Pons (tissue), 1 donor: ENCODE data around the gene LRRK1.
A peak's percentile ranks its signal among the peaks of the same experiment; 100 is the strongest.

Source experiments
- DNase-seq: peaks from one replicate; pipeline ENCODE4 v3.0.0-alpha.2; 2016; ENCODE audit warnings: low spot score

LRRK1 gene

GRCh38 chr15:100909989-100910955 lies 8.9 kb upstream of the LRRK1 start:
- no peak for DNase-seq

GRCh38 chr15:100911086-100911485 lies 8.1 kb upstream of the LRRK1 start:
- DNase-seq: no peak

- DNase-seq: no peak
These were observed 5.2 kb upstream of the LRRK1 start for GRCh38 chr15:100913961-100914360.

GRCh38 chr15:100914876-100915275 lies 4.3 kb upstream of the LRRK1 start:
- DNase-seq: no peak

GRCh38 chr15:100918034-100918689 lies 995 bp upstream of the LRRK1 start:
- peak; percentile 39 for DNase-seq

GRCh38 chr15:100919481-100920405 lies 586 bp downstream of the LRRK1 start:
- no peak for DNase-seq

- DNase-seq: no peak
These were observed 1.5 kb downstream of the LRRK1 start for GRCh38 chr15:100920516-100921135.

GRCh38 chr15:100922192-100923040 lies 3.3 kb downstream of the LRRK1 start:
- DNase-seq: peak; percentile 39

- DNase-seq: no peak
These were observed 3.9 kb downstream of the LRRK1 start for GRCh38 chr15:100923076-100923475.

GRCh38 chr15:100923902-100924301 lies 4.7 kb downstream of the LRRK1 start:
- no peak for DNase-seq

- DNase-seq: no peak
These were observed 5.3 kb downstream of the LRRK1 start for GRCh38 chr15:100924436-100924835.

GRCh38 chr15:100925480-100925879 lies 6.3 kb downstream of the LRRK1 start:
- no peak for DNase-seq

- no peak for DNase-seq
These were observed 7.1 kb downstream of the LRRK1 start for GRCh38 chr15:100926258-100926657.

GRCh38 chr15:100926971-100927756 lies 8.0 kb downstream of the LRRK1 start:
- no peak for DNase-seq

GRCh38 chr15:100928632-100929280 lies 9.6 kb downstream of the LRRK1 start:
- no peak for DNase-seq

GRCh38 chr15:100929641-100930042 lies 10.5 kb downstream of the LRRK1 start:
- no peak for DNase-seq

GRCh38 chr15:100930306-100930848 lies 11.2 kb downstream of the LRRK1 start:
- DNase-seq: no peak

GRCh38 chr15:100931143-100931890 lies 12.2 kb downstream of the LRRK1 start:
- no peak for DNase-seq
